GM18951 (cell line): ENCODE measurements around the gene TERT.
"Not testable (repeated sequence)": the region's sequence is repeated elsewhere in the genome, so short reads cannot be mapped to it uniquely, and the experiment has no call there.

Experiments
- POLR2A ChIP-seq: IDR thresholded peaks from 4 replicates; pipeline ENCODE4 v1.6.1; 2011; ENCODE audit warnings: mild to moderate bottlenecking; ENCODE audit not compliant: insufficient read length, insufficient read depth; ENCODE audit errors: extremely low read depth
- in situ Hi-C: fragments of 300-500 bp; cut with MboI; formaldehyde crosslinking; loops from one replicate; pipeline ENCODE4 v1.12.0; 2022; ENCODE audit warnings: low sequenced_read_pairs, mixed read lengths, inconsistent platforms; ENCODE audit not compliant: unreplicated experiment

Gene TERT

GRCh38 chr5:1294835-1295649 lies at the start of gene TERT:
Gene TERT (minus strand): TSS chr5:1295068. CDS start chr5:1294989, 79 bp downstream.
- no peak for TF ChIP-seq POLR2A
- in situ Hi-C loops, result no loop called here

DNA sequence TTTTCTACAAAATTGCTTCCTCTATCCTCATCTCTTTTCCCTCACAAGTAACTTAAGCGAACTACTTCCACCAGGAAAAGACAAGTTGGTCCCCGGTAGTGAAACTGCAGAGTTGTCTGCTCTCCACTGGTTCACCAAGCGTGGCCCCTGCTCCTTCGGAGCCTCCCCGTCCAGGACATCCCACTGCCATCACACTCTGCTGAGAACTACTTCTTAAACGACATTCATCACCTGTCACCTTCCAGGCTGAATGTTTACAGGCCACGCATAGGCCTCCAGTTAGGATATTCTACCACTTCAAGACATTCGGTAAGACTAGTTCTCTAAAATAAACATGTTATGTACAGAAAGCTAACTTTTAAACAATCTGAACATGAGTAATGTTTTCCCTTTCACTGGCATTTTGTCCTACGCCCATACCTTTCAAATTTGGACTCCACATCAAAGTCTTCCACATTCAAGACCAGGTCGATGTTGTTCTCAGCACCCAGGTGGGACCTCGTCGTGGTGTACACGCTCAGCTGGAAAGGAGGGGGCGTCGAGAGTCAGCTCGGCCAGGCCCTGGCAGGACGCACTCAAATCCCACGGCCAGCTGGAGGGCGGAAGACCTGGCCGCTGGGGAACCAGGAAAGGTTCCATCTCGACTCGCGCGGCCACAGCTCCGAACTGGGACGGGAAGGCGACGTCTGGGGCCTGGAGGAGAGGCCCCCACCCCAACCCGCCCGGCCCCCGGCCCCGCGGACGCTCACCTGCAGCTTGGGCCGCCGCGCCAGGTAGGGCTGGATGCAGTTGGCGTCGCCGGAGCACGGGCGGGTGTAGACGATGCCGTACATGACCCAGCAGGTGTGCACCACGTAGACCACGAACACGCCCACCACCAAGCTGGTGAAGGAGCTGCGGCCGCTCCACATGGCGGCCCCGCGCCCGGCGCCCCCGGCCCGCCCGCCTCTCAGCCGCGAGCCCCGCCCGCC lies 49.3 kb upstream of the TERT start:
- no peak for TF ChIP-seq POLR2A
- in situ Hi-C loops, result no loop called here

GRCh38 chr5:1343315-1343751 lies 48.5 kb upstream of the TERT start:
- in situ Hi-C loops, result no loop called here
- TF ChIP-seq POLR2A, result no peak

DNA sequence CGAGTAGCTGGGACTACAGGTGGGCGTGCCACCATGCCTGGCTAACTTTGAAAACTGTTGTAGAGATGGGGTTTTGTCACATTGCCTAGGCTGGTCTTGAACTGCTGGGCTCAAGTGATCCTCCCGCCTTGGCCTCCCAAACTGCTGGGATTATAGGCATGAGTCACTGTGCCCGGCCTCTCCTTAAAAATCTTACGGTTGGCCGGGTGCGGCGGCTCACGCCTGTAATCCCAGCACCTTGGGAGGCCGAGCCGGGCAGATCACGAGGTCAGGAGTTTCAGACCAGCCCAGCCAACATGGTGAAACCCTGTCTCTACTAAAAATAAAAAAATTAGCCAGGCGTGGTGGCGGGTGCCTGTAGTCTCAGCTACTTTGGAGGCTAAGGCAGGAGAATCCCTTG lies 47.8 kb upstream of the TERT start:
- in situ Hi-C loops, result not testable (repeated sequence)

DNA sequence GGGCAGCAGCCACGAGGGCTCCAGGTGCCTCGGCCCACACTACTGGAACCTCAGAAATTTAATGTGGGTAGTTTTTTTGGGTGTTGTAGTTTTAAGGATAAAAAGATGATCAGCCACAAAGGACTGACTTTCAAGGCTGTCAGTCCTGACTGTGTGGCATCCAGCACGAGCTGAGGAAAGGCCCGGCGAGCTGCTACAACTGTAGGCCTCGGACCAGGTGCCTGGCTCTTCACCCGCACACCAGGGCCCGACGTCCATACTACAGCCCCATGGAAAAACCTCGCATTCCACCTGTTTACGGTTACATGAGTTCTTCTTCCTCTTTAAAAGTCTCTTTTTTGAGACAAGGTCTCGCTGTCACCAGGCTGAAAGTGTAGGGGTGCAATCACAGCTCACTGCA lies 47.4 kb upstream of the TERT start:
- no peak for TF ChIP-seq POLR2A
- in situ Hi-C loops, result no loop called here

DNA sequence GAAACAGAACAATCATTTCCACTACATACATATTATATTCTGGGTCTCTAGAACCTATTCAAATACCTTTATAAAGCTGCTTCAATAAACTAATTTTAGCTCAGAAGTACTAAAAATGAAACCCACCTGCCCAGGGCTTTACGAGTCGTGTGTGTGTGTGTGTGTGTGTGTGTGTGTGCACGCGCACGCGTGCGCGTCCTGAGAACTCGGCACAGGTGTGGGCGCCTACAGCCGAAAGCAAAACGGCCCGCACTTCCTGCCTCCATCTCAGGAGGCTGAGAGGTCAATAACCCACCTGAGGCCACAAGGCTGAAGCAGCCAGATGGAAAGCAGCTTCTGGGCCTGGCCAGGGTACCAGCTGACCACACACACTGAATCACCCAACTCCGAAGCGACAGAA lies 47.0 kb upstream of the TERT start:
- in situ Hi-C loops, result no loop called here

DNA sequence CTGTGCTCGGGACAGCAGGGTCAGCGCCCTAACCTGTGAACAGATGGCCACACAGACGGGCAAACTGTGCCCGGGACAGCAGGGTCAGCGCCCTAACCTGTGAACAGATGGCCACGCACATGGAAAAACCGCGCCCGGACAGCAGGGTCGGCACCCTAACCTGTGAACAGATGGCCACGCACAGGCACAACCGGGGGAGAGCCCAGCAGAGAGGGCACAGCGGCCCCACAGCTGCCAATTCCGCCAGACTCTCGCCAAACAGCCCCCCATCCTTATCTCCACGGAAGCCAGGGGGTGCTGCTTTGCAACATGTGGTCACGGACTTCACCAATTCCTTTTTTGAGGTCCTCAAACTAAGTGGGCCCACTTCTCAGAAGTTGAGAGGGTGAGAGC lies 44.9 kb upstream of the TERT start:
- in situ Hi-C loops, result not testable (repeated sequence)

More for the DNA sequence above, 47.0 kb upstream of the TERT start:
- no peak for TF ChIP-seq POLR2A

DNA sequence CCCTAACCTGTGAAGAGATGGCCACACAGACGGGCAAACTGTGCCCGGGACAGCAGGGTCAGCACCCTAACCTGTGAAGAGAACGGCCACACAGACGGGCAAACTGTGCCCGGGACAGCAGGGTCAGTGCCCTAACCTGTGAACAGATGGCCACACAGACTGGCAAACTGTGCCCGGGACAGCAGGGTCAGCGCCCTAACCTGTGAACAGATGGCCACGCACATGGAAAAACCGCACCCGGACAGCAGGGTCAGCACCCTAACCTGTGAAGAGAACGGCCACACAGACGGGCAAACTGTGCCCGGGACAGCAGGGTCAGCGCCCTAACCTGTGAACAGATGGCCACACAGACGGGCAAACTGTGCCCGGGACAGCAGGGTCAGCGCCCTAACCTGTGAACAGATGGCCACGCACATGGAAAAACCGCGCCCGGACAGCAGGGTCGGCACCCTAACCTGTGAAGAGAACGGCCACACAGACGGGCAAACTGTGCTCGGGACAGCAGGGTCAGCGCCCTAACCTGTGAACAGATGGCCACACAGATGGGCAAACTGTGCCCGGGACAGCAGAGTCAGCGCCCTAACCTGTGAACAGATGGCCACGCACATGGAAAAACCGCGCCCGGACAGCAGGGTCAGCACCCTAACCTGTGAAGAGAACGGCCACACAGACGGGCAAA lies 44.4 kb upstream of the TERT start:
- in situ Hi-C loops, result not testable (repeated sequence)

DNA sequence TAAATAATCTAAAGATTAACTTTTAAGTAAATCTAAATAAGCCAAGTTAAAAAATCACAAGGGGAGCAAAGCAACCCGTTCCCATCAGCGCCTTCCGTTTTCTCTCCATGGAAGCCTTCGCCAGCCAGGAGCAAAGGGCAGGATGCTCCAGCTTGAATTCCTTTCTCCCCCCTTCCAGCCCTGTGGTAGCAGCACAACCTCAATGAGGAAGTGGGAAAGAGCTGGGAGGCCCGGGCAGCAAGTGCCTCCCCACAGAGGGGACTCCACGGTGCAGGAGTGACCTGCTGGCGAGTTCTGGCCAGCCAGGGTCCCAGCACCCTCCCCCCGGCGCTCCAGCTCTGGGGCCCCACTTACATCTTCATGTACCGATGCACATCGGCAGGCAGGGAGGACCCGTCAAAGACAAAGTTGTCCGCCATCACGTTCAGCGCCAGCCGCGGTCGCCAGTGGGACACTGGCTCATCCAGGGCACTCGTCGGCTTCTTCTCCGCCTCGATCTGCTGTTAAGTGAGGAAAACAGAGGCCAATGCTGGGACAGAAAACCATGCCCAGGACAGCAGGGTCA lies 43.7 kb upstream of the TERT start:
- in situ Hi-C loops, result no loop called here
- no peak for TF ChIP-seq POLR2A

DNA sequence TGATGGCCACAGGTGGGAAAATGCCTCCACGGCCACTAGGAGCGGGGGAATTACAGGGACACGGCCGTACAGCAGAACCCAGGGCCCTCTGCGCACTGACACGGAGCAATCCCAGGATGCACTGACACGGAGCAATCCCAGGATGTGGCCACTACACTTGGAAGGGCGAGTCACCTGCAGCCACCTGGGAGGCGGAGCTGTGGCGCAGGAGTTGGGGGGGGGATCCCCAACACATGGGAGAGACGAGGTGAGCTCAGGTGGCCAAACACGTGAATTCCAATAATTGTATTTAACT lies 43.3 kb upstream of the TERT start:
- in situ Hi-C loops, result no loop called here
- no peak for TF ChIP-seq POLR2A

- in situ Hi-C loops, result no loop called here
- no peak for TF ChIP-seq POLR2A
Observed at GRCh38 chr5:1337489-1338195, 42.8 kb upstream of the TERT start.

DNA sequence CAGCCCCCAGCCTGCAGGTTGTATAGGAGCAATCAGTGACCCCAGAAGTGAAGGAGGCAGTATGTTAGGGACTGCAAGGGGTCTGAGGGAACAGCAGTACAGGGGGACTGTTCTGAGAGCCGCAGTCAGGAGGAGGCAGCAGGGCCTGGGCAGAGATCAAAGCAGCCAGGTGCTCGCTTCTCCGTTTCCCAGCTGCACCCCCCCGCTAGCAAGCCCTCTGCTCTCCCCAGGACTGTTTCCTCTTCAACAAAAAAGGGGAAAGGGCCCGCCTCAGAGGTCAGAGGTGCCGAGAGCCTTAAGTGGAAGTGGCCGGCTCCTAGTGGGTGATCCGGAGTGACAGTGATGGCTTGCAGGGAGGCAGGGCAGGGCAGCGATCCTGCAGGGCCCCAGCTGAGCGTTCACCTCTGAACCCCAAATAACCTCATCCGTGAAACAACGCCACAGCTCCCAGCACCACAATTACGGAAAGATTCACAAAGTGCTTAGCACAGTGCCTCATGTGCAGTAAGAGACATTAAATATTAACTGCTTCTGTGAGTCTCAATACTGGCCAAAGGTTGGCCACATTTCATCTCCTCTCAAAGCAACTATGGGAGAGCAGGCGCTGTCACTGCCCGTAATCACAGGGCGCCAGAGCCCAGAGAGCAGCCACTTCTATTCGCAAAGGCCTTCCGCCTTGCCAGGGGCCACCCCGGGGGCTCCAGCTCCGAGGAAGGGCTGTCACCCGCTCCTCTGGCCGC lies 42.1 kb upstream of the TERT start:
- TF ChIP-seq POLR2A, result no peak
- in situ Hi-C loops, result no loop called here

DNA sequence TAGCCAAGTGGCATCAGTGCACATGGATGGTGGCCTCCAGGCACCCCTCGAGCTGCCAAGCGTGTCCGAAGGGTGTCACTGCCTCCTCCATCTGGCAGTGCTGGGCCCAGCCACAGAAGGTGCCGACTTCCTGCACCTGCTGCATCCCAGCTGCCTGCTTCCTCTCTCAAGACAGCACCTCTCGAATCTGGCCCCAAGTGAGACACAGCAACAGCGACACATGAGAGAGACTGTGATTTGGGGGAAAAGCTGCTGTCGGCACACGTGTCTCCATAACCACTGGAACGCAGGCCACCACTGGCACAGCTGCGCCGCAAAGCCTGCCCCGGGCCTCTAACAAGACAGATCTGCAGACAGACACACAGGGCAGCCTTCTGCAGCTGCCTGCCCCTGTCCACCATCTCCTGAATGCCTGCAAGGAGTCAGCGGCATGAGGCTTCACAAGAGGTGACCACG lies 41.3 kb upstream of the TERT start:
- no peak for TF ChIP-seq POLR2A
- in situ Hi-C loops, result no loop called here
